ENCODE results near the gene THOC6. TPM values are rescaled to one million over a fixed set of nuclear protein-coding genes. Genes with fewer than 3 reads are reported as not detected.

The THOC6 gene
- total RNA-seq, 4 donors from 2014 or later, result 10.1 to 42.8 (median 17.6) TPM

DNA sequence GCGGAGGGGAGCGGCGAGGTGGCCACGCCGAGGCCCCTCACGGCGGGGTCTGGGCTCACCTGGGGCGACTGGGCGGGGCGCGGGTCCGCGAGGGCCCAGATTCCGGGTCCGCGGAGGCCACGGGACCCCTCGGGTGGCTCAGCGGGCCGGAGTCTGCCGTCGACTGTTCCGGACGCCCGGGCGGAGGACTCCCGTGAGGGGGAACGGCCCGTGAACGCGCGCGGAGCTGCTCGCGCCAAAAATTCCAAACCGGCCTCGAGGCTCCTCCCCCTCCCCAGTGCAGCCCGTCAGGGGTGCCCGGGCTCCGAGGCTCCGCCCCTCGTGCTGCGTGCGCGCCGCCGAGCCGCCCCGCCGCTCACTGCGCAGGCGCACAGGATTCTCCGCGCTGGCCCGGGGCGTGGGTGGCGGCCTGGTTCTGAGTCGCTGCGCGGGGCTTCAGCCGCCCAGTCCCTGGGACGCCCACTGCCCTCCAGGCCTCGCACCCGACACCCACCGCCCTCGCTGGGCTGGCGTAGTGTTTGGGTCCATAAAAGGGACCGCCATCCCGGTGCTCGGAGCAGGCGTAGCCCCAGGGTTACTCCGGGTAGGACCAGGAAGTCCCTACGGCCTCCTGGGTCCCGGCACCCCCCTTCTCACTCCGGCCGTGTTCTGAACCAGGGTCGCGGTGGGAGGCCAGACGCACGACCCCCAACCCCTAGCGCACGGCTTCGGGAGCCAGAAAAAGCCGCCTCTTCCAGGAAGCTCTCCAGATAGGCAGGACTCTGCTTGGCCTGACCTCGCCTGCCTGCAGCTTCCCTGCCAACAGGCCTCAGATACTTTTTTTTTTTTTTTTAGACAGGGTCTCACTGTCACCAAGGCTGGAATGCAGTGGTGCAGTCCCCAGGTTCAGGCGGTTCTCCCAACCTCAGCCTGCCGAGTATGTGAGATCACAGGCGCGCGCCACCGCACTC lies 43.3 kb upstream of the THOC6 start, which contains the start of gene PKMYT1:
Gene PKMYT1 (minus strand): TSS at position 220 of the 950 bp plus-strand sequence. CDS start 789 bp downstream, outside the sequence.
- intact Hi-C loops (cut with DNase I; ENCODE audit: low total_unique reads), result loop anchor here (5.0 kb wide), 1 partner anchor 713 kb away; the partner anchor contains the start of gene RNPS1
- peak; percentile 94 for DNase-seq
- 12% methylated on average over 42 of the region's 91 CpGs; no CpG with 5 or more reads in 1 of the 2 donors for WGBS, 2 donors (ENCODE audit: low coverage in 1 of 2)

GRCh38 chr16:2981177-2981898 lies 42.5 kb upstream of the THOC6 start:
- peak overlapping the region in 2 of 4 donors; percentile 62 to 74 for H3K4me3 ChIP-seq
- H3K27ac ChIP-seq, result peak overlapping the region in 3 of 4 donors; percentile 87 to 95 (median 90)
- 58 to 71% methylated on average over 10 to 33 of the region's 33 CpGs for WGBS, 2 donors (ENCODE audit: low coverage in 1 of 2)
- H3K9me3 ChIP-seq, result no peaks in the 10 kb centered on the region
- H3K27me3 ChIP-seq, result peaks cover 8% of the 10 kb centered on the region
- in situ Hi-C loops (cut with MboI; ENCODE audit: low pct_ligation_motif_present in 1 of 4, low pct_unique_long_range_greater_than_20kb in 1 of 4, low sequenced_read_pairs in 3 of 4), result no loop called here
- intact Hi-C loops (cut with DNase I; ENCODE audit: low total_unique reads), result loop anchor here (5.0 kb wide), 1 partner anchor 714 kb away; the partner anchor contains the start of gene RNPS1
- H3K4me1 ChIP-seq, result peaks cover 4 to 36% (median 26%) of the 10 kb centered on the region in 4 donors
- TF ChIP-seq POLR2AphosphoS5 (IDR thresholded peaks at IDR 0.05) (no peak), POLR2A (IDR thresholded peaks at IDR 0.05) (no peak), CTCF (IDR thresholded peaks at IDR 0.05) (no peak), EP300 (IDR thresholded peaks at IDR 0.05; ENCODE audit: low read depth) (no peak)
- no peaks in the 10 kb centered on the region for H3K36me3 ChIP-seq
- DNase-seq, result no peak

More for the DNA sequence above, 43.3 kb upstream of the THOC6 start, which contains the start of gene PKMYT1:
- Histone ChIP-seq H3K36me3 (no peaks in the 10 kb centered on the region), H3K27me3 (peaks cover 8% of the 10 kb centered on the region), H3K4me1 (peaks cover 4 to 36% (median 26%) of the 10 kb centered on the region in 4 donors), H3K4me3 (peak within 1 kb of the TSS; percentile 62 to 75 (median 73)), H3K27ac (peak within 1 kb of the TSS; percentile 87 to 95 (median 90)), H3K9me3 (no peaks in the 10 kb centered on the region)
- in situ Hi-C loops (cut with MboI; ENCODE audit: low pct_ligation_motif_present in 1 of 4, low pct_unique_long_range_greater_than_20kb in 1 of 4, low sequenced_read_pairs in 3 of 4), result no loop called here
- TF ChIP-seq POLR2AphosphoS5 (IDR thresholded peaks at IDR 0.05) (peak; percentile 92 to 99 (median 98)), CTCF (IDR thresholded peaks at IDR 0.05) (no peak), POLR2A (IDR thresholded peaks at IDR 0.05) (peak; percentile 97), EP300 (IDR thresholded peaks at IDR 0.05; ENCODE audit: low read depth) (no peak)

GRCh38 chr16:2981899-2982250 lies 42.0 kb upstream of the THOC6 start:
- no peaks in the 10 kb centered on the region for H3K9me3 ChIP-seq
- no peak overlapping the region for H3K4me3 ChIP-seq
- WGBS, 2 donors (ENCODE audit: low coverage in 1 of 2), result 41 to 79% methylated on average over 2 to 4 of the region's 4 CpGs
- TF ChIP-seq POLR2A (IDR thresholded peaks at IDR 0.05) (no peak), CTCF (IDR thresholded peaks at IDR 0.05) (no peak), POLR2AphosphoS5 (IDR thresholded peaks at IDR 0.05) (no peak), EP300 (IDR thresholded peaks at IDR 0.05; ENCODE audit: low read depth) (no peak)
- peaks cover 8% of the 10 kb centered on the region for H3K27me3 ChIP-seq
- in situ Hi-C loops (cut with MboI; ENCODE audit: low pct_ligation_motif_present in 1 of 4, low pct_unique_long_range_greater_than_20kb in 1 of 4, low sequenced_read_pairs in 3 of 4), result no loop called here
- H3K36me3 ChIP-seq, result no peaks in the 10 kb centered on the region
- DNase-seq, result no peak
- H3K4me1 ChIP-seq, result peaks cover 4 to 36% (median 26%) of the 10 kb centered on the region in 4 donors
- H3K27ac ChIP-seq, result no peak overlapping the region
- intact Hi-C loops (cut with DNase I; ENCODE audit: low total_unique reads), result loop anchor here (5.0 kb wide), 1 partner anchor 715 kb away; the partner anchor contains the start of gene RNPS1

Data from transverse colon (tissue), 4 donors.